Measurements from ENCODE around the gene KIAA1210. TPM values are rescaled to one million over a fixed set of nuclear protein-coding genes. Genes with fewer than 3 reads are reported as not detected.
"Not testable (repeated sequence)": the region's sequence is repeated elsewhere in the genome, so short reads cannot be mapped to it uniquely, and the experiment has no call there.

KIAA1210 gene
- total and polyA plus RNA-seq, 12 donors, result 0.04 to 0.17 (median 0.09) TPM; not detected in 7

DNA sequence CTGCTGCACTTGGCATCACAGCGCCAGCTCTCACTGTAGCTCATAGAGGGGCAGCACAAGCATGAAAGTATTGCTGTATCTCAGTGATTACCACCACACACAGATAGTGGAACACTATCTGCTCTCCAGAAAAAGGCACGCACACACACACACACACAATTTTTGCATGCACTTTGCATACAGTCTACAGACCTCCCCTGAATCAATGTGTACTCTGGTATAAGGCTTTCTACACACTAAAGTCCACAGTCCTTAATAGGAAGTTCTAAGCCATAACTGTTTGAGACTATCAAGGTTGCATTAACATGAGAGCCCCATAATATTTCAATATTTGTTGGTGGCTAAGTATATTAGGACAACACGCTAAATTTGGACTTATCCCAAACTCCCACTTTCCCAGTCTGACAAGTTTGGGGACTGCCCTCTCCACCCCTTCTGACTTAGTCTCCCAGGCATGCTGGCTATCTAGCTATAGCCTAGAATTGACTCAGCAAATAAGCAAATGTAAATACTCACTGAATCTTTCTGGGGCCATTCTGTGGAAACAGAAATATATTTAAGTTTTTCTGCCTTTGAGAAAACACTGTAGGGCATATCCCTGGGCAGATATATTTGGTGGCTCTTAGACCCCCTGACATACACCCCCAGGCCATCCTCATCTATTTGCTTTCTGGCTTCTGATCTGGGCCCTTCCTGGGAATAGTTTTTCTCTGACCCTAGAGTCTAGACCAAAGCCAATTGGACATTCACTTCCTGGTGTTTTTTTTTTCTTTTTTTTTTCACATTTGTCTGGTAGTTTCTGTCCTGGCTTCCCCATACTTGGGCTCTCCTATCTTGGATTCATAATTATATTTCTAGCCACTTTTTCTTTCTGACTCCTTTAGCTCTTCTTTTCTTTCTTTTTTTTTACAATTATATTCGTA lies 91.2 kb downstream of the KIAA1210 start:
- no peak for ATAC-seq
- Histone ChIP-seq H3K27me3 (no peaks in the 10 kb centered on the region), H3K4me1 (peaks cover 0 to 16% (median 5%) of the 10 kb centered on the region in 9 donors), H3K9me3 (peaks cover 0 to 17% (median 0%) of the 10 kb centered on the region in 11 donors), H3K4me3 (no peak overlapping the region), H3K36me3 (no peaks in the 10 kb centered on the region), H3K27ac (no peak overlapping the region)
- intact Hi-C loops (cut with DNase I), result no loop called here
- TF ChIP-seq, protein P1, sequence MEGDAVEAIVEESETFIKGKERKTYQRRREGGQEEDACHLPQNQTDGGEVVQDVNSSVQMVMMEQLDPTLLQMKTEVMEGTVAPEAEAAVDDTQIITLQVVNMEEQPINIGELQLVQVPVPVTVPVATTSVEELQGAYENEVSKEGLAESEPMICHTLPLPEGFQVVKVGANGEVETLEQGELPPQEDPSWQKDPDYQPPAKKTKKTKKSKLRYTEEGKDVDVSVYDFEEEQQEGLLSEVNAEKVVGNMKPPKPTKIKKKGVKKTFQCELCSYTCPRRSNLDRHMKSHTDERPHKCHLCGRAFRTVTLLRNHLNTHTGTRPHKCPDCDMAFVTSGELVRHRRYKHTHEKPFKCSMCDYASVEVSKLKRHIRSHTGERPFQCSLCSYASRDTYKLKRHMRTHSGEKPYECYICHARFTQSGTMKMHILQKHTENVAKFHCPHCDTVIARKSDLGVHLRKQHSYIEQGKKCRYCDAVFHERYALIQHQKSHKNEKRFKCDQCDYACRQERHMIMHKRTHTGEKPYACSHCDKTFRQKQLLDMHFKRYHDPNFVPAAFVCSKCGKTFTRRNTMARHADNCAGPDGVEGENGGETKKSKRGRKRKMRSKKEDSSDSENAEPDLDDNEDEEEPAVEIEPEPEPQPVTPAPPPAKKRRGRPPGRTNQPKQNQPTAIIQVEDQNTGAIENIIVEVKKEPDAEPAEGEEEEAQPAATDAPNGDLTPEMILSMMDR (IDR thresholded peaks at IDR 0.05), result no peak
- no peak for DNase-seq
- WGBS, 2 donors, result 74 to 87% methylated on average over 4 of the region's 4 CpGs

DNA sequence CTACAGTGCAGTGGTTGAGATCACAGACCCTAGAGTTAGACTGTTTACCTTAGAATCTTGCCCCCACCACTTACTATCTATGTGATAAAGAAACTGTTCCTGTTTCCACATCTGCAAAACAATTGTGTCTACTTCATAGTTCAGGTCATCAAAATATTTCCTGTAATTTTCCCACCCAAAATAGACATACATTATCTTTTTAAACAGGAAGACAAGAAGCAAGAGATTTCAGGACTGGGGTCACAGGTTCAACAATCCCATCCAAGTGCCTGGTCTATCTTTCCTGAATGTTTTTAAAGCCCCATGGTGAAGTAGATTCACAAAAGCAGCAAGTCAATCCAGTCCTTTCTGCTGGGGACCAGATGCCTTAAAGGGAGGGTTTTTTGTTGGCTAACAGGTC lies 96.6 kb downstream of the KIAA1210 start:
- TF ChIP-seq, protein P1 (IDR thresholded peaks at IDR 0.05), result no peak
- ATAC-seq, result no peak
- intact Hi-C loops (cut with DNase I), result no loop called here

DNA sequence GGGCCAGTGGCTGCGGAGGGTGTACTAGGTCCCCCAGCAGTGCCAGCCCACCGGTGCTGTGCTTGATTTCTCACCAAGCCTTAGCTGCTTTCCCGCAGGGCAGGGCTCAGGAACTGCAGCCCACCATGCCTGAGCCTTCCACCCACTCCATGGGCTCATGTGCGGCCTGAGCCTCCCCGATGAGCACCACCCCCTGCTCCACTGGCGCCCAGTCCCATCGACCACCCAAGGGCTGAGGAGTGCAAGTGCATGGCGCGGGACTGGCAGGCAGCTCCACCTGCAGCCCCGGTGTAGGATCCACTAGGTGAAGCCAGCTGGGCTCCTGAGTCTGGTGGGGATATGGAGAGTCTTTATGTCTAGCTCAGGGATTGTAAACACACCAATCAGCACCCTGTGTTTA lies 98.0 kb downstream of the KIAA1210 start:
- WGBS, 2 donors, result 98 to 100% methylated on average over 3 to 9 of the region's 10 CpGs
- intact Hi-C loops (cut with DNase I); H3K27me3 ChIP-seq; H3K36me3 ChIP-seq; DNase-seq; H3K4me1 ChIP-seq; H3K27ac ChIP-seq; H3K4me3 ChIP-seq; ATAC-seq: not testable (repeated sequence)
- peaks cover 0 to 16% (median 0%) of the 10 kb centered on the region in 11 donors for H3K9me3 ChIP-seq

More for the DNA sequence above, 96.6 kb downstream of the KIAA1210 start:
- no peaks in the 10 kb centered on the region for H3K36me3 ChIP-seq
- H3K4me3 ChIP-seq, result no peak overlapping the region
- no peak for DNase-seq
- H3K27me3 ChIP-seq, result no peaks in the 10 kb centered on the region
- peaks cover 0 to 3% (median 0%) of the 10 kb centered on the region in 9 donors for H3K4me1 ChIP-seq
- H3K27ac ChIP-seq, result no peak overlapping the region
- H3K9me3 ChIP-seq, result peaks cover 0 to 17% (median 0%) of the 10 kb centered on the region in 11 donors

DNA sequence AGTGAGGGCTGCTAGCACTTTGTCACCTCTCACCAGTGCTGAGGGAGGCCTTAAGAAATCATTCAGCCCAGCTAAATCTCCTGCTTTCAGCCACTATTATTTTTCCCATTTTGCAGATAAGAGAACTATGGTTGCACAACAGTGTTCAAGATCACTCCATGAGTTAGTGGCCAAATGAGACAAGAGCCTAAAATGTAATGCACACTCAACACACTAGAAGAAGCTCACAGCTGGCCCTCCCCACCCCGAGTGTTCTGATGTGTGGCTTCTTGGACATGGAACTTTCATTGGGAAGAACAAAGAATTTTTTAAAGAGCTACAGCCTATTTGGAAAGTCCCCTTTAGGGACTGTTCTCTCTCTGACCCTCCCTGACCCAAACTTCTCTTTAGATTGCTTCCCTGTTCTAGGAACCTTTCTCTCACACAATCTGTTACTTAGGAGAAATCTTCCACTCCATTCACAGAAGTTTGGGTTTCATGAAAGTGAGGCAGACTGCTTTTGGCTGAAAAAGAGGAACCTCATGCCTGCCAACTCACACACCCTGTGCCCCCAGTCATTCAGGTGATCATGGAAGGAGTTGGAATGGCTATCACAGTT lies 98.8 kb downstream of the KIAA1210 start:
- H3K27ac ChIP-seq, result peak overlapping the region in 2 of 10 donors; percentile 14 to 44
- peaks cover 0 to 7% (median 0%) of the 10 kb centered on the region in 11 donors for H3K9me3 ChIP-seq
- TF ChIP-seq, protein P1 (IDR thresholded peaks at IDR 0.05), result no peak
- peaks cover 0 to 3% (median 0%) of the 10 kb centered on the region in 9 donors for H3K4me1 ChIP-seq
- H3K27me3 ChIP-seq, result no peaks in the 10 kb centered on the region
- H3K4me3 ChIP-seq, result no peak overlapping the region
- WGBS, 2 donors, result 38 to 57% methylated on average over 1 of the region's 1 CpG
- no peak for DNase-seq
- ATAC-seq, result peak in 5 of 8 donors; percentile 38 to 85 (median 61)
- intact Hi-C loops (cut with DNase I), result no loop called here
- H3K36me3 ChIP-seq, result no peaks in the 10 kb centered on the region

Other genes starting within 250 kb of the KIAA1210 start
- 1 to 10 TPM in 8 of 10 donors, under 1 TPM in 2; 0.43 to 6.1 (median 1.4) TPM for gene LONRF3, start 153.2 kb downstream of the KIAA1210 start, total RNA-seq
- 1 to 10 TPM in 1 of 2 donors, under 1 TPM in 1; 0.65 to 1.3 TPM for gene LONRF3, start 153.2 kb downstream of the KIAA1210 start, polyA plus RNA-seq
- gene CT47C1, start 54.8 kb downstream of the KIAA1210 start, total RNA-seq, result not detected
- gene CT47C1, start 54.8 kb downstream of the KIAA1210 start, polyA plus RNA-seq, result not detected
- gene PGRMC1, start 108.5 kb upstream of the KIAA1210 start, total RNA-seq, result 10 to 100 TPM; 11.5 to 22.8 (median 14.3) TPM
- 10 to 100 TPM; 28.4 to 33.1 TPM for gene PGRMC1, start 108.5 kb upstream of the KIAA1210 start, polyA plus RNA-seq

All from heart right ventricle (tissue), 16 donors.